HG03066 (cell line): ENCODE data around the gene SNX3.
A peak's percentile ranks its signal among the peaks of the same experiment; 100 is the strongest.
"Not testable (repeated sequence)": the region's sequence is repeated elsewhere in the genome, so short reads cannot be mapped to it uniquely, and the experiment has no call there.

Experiments
- ATAC-seq: cut with Tn5 transposase; IDR thresholded peaks from one replicate; pipeline ENCODE4 v1.9.1; 2021; ENCODE audit warnings: low read depth; ENCODE audit not compliant: unreplicated experiment

The SNX3 gene

DNA sequence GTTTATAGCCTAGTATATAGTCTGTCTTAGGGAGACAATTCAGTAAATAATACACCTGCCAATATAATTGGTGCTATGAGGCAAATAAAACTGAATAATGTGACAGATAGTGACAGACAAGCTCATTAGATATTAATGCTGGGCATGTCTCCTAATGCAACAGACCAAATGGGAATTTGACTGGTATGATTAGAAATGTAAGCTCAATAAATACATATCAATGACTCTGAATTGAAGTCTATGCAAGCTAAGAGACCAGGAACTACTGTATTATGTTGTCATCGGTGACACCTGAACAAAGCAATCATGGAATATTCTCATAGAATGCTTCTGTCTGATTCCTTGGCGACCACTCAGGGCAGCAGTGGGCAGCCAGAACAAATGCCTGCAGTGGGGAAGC lies 2.5 kb upstream of the SNX3 start:
- ATAC-seq: no peak

DNA sequence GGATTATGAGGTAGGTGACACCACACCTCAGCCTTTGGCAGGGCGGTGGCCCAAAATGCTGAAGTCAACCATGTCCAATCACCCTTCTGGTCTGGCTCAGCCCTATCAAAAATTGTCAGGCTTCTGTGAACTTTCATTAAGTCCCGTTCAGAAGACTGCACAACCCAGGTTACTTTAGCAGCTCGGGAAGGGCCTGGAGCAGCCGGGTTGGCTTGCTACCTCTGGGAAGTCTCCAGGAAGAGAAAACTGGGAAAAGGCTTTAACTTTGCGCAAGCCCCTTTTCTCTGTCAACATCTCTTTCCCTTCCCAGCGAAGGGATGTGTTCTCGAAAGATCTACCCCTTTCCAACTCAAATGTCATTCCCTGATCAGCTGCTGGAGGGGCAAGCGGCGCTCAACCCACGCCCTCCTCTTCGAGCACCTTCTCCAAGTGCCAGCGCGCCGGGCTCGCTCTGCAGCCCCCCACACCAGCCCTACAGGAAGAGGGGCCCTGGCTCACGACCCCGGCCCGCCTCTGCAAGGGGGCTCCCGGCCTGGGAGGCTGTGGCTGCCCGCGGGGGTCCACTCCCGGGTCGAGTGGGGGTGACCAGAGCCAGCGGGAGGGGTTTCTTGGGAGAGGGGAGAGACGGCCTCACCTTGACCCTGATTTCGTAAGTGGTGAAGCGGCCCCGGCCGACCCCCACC lies 573 bp downstream of the SNX3 start:
- peak; percentile 16 for ATAC-seq

DNA sequence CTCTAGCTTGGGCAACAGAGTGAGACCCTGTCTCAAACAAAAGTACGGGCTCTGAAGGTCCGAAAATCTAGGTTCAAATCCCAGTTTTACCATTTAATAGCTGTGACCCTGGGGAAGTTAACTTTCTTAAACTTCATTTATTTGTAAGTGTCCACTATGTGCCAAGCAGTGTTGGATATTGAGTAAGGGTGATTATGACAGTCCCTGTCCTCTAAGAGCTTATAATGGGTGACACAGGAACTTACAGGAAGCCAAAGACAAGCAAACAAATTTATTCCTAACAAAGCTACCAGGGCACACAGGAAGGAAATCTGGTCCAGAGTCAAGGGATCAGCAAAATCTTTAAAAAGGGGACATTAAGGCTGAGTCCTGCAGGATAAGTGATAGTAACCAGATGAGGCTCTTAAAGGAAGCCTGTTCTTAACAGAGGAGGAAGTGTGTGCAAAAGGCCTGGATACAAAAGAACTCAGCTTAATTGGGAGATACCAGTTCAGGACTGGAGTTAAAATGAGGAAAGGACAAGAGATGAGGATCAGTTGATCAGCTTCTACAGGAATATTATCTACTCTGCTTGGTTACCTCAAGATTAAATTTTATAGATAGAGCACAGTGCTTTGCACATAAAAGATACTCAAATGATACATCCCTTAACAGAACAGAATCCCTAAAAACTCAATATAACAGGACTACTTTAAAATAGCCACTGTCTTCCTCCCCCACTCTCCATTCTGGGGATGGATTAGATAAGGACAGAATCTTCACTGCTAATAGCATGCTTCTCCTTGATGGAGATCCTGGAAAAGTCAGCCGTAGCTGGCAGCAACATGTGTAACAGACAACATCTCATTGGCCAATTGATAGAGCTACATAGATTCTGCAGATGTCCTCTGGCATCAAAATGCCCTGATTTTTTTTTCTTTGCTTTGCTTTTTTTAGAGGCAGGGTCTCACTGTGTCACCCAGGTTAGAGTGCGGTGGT lies 6.1 kb downstream of the SNX3 start:
- ATAC-seq: no peak

DNA sequence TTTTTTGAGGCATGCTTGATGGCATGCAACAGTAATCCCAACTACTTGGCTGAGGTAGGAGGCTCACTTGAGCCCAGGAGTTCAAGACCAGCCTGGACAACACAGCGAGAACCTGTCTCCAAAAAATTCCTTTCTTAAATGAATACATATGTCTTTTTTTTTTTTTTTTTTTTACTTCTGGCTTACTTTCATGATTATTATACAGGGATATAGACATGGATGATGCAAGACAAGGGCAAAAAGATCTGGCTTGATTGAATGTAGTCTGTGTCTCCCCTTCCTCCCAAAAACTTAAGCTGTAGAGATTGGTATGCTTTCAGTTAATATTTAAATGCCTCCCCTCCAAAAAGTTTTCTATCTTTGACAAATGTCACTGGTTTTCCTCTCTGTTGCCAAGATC lies 7.6 kb downstream of the SNX3 start:
- no peak for ATAC-seq

DNA sequence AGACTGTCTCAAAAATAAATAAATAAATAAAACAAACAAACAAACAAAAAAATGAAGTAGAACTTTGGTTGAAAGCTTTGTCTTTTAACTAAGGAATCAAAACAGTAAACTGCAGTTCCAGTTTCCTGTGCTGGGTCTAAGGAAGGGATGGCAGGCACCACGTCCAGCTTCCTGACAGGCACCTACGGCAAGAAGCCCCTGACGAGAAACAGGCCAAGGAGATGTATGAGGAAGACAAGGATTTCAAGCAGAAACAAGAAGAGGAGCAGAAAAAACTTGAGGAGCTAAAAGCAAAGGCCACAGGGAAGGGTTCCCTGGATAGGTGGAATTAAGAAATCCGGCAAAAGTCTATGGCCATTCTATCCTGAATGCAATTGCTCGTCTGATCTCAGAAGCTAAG lies 8.8 kb downstream of the SNX3 start:
- no peak for ATAC-seq

DNA sequence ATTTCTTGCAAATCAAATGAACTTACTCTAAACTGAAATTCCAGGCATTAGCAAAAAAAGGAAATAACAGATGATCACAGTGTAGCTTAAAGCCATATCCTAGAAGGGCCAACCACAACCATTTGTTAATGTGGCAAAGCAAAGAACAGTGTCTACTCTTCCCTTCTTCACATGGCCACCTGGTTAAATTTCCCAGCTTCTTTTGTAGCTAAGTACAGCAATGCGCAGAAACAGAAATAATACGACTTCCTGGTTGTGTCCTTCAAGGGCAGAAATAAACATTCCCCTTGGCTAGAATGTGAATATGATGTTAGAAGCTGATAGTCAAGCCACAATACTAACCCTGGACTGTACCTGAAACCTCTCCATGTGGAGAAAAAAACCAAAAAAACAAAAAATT lies 9.6 kb downstream of the SNX3 start:
- no peak for ATAC-seq

DNA sequence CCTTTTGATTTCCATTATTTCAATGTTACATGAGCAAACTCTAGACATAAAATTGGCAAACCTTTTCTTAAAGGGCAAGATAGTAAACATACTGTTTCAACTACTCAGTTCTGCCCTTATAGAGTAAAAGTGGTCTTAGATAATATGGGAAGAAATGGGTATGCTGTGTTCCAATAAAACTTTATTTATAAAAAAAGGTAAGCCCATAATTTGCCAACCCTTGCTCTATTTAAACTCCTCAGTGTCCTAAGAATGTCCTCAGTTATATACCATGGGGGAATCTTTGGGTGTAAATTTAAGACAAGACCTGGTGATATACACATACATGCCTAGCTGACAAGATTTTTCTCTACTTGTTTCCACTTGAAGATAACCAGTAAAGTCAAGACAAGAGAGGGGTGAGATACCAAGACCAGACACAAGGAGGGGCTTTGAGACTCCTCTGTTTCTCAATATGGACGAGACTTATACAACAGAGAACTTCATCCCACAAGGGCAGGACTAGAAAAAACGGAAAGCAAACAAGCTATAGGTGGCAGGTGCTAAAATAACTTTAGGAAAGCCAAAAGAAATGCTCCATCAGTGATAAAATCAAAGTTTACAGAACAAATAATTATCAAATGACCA lies 10.5 kb downstream of the SNX3 start:
- ATAC-seq: no peak

DNA sequence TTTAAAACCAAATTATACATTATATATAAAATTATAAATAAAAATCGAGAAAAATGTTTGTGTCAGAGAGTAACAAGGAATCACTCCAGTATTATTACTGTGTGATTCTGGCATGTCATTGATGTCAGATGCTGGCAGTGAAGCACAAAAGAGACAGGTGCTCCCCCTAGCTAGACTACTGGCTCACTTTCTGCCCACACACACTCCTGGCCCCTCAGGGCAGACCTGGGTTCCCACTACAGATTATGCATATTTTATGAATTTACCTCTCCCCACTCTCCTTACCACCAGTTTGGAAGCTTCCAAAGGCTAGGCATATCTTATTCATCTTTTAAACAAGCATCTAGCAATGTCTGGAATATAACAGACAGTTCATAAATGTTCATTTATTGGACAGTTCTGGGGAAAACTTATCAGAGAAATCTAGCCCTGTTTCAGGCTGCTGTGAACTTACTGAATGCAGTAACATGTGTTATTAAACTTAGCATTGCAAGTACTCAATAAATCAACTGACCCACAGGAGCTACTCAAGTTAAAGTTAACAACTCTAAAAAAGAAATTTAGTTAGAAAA lies 12.8 kb downstream of the SNX3 start:
- ATAC-seq: no peak

DNA sequence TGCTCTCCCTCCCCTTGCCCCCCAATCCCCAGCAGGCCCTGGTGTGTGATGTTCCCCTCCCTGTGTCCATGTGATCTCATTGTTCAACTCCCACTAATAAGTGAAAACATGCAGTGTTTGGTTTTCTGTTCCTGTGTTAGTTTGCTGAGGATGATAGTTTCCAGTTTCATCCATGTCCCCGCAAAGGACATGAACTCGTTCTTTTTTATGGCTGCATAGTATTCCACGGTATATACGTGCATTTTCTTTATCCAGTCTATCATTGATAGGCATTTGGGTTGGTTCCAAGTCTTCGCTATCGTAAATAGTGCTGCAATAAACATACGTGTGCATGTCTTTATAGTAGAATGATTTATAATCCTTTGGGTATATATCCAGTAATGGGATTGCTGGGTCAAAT lies 15.7 kb downstream of the SNX3 start:
- ATAC-seq: not testable (repeated sequence)

DNA sequence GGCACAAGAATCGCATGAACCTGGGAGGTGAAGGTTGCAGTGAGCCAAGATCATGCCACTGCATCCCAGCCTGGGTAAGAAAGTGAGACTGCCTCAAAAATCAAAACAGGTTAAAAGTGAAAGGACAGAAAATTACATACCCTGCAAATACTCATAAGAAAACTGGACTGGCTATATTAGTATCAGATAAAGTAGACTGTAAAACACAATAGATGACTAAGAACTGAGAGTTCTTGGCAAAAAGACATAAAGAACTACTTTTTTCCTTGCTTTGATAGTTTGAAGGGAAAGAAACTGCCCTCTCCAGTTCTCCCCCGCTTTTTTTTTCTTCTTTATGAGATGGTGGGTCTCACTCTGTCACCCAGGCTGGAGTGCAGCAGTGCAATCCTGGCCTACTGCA lies 17.0 kb downstream of the SNX3 start:
- no peak for ATAC-seq

DNA sequence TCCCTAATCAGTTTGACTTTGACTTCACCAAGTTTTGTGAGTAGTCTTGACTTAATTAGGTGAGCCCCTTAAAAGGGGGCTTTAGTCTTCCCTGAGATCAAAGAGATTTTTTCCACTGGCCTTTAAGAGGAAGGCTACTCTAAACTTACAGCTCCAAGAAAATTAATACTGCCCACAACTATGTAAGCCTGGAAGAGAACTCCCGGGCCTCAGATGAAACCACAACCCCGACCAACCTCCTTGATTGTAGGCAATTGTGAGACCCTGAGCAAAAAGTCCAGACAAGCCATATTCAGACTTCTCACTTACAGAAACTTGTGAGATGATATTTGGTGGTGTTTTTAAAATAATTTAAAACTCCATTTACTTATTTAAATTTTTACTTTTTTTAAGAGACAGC lies 18.1 kb downstream of the SNX3 start:
- no peak for ATAC-seq

DNA sequence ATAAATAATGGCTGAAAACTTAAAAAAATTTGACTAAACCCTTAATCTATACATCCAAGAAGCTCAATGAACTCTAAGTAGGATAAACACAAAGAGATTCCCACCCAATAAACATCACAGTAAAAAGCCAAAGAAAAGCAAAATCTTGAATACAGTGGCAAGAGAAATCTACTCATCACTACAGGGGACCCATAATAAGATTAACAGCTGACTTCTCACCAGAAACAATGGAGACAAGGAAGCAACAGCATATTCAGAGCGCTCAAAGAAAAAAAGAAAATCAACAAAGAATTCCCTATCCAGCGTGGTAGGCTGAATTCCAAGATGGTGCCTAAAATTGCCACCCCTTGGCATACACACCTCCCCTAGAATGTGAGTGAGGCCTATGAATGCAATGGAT lies 18.6 kb downstream of the SNX3 start:
- no peak for ATAC-seq

DNA sequence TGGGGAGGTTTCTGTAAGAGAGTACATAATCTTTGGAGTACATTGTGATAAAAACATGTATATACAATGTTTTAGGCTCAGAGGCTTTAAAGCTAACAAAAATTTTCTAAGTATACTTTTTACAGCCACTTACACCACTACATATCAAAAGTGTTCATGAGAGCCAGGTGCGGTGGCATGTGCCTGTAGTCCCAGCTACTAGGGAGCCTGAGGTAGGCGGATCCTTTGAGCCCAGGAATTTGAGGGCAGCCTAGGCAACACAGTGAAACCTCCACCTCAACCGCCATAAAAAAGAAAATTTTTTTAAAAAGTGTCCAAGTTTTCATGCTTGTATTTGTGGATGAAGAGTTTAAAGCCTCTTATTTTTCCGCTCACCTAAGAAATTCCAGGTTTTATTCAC lies 22.5 kb downstream of the SNX3 start:
- ATAC-seq: no peak

DNA sequence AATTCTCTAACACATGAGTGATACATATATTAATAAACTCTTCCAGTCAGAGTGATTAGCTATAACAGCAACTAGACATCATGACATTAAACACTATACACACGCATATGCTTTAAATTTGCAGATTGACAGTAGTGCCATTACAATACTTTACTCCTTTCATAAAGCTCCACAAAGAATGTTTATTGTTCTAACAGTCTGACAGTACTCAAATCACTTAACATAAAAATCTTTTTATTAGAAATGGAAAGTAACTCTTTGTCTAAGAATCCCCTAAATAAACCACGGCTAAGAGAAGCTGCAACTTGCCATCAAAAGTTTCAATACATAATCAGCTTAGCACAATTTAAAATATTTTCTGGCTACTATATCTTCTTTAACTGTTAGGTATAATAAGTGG lies 24.0 kb downstream of the SNX3 start:
- ATAC-seq: no peak

DNA sequence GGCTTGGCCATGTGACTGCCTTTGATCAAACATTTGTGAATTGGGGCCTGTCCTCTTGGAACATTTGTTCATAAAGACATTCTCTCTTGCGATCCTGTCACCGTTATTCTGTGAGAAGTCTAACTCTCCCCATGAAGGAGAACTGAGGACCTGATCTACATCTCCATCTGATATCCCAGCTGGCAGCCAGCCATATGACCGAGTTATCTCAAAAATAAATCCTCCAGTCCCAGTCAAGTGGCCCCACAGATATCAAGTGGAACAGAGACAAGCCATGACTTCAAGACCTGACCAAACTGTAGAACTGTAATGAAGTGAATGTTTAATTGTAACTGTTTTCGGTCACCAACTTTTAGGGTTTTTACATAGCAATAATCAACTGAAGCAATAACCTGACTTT lies 25.7 kb downstream of the SNX3 start:
- ATAC-seq: no peak

DNA sequence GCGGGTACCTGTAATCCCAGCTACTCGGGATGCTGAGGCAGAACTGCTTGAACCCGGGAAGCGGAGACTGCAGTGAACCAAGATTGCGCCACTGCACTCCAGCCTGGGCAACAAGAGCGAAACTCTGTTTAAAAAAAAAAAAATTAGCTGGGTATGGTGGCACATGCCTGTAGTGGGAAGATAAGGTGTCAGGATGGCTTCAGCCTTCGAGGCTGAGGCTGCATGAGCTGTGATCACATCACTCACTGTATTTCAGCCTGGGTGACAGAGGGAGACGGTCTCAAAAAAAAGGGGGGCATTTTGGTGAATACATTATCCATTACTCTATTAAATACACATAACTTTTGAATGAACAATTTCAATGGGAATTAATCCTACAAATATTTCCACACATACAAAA lies 32.4 kb downstream of the SNX3 start:
- no peak for ATAC-seq

DNA sequence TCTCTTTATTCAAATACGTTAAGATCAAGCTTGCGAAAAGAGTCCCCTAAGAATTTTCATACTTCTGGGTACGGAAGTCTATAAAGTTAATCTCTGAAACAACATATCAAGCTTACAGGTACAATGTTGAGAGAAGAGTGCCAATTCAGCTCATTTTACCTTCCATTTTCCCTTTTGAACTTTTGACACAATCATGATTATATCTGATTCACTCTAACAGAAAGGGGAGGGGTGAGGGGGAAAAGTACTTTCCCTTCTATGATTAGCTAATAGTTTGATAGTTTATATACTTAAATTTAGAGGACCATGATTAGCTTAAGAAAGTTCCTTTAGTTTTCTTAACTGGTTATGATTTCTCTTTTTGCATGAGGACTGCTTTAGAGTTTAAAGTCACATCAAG lies 33.5 kb downstream of the SNX3 start:
- no peak for ATAC-seq

DNA sequence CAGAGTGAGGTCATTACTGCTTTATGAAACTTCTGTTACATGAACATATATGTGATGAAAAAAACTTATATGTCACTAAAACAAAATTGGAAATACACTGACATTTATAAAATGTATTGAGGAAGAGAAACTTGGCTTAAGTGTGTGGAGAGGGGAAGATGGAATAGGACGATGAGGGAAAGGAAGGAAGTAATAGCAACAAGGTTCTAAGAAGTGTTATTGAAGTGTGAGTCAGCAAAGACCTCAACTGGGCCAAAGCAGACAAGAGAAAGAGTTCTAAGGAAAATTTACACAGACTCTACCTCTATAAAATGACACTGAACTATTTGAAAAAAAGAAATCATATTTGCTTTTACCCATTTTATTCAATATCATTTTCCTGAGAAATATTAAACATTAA lies 38.3 kb downstream of the SNX3 start:
- no peak for ATAC-seq

DNA sequence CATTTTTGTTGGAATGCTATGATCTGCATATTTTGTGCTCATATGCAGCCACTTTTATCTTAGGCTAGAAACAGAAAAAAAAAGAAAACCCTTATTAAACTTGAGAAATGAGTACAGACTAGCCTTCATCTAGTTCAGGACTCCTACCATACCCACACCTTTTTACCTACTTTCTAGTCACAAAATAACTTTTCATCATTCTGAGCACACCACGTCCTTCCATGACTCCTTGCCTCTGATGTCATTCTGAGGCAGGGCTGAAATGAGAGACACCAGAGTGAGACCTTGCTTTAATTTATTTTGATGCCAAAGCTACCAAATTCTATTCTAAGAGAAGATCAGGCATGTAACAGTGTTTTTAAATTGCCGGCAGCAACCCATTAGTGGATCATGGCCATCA lies 38.8 kb downstream of the SNX3 start:
- no peak for ATAC-seq

DNA sequence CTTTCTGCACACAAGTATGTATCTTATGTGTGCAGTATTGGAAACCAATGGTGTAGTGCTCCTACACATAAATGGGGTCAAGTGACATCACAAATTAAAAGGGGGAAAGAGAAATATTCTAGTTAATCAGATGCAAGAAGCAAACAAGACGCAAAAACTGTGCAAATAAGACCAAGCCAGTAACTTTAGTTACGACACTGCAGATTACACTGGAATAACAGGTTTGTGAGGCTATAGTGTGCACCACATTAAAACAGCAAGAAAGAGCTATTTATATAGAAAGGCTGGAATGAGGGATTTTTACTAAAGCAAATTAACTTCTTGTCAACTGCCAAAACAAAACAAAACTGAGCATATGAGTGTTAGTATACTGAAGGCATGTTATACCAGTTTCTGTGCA lies 49.2 kb downstream of the SNX3 start:
- no peak for ATAC-seq

DNA sequence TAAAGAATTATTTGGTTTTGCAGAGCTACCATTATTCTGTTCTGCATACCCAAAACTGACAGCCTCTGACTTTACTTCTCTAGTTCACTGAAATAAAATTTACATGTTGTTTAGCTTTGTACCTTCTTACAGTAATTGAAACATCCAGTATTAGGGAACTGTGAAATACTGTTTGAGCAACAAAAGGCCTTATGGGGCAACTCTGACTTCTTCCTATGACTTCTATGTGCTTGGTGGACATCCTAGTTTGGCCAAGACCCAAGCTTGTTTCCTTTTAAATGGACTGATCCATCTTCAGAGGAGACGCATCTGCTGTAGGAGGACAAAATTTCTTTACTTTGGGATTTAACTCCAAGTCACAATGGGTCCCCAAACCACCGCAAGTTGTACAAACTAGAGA lies 50.3 kb downstream of the SNX3 start:
- no peak for ATAC-seq
